Mucosa of rectum (tissue), 2 donors: Measurements from ENCODE around the gene ERGIC1.
"Not testable (repeated sequence)": the region's sequence is repeated elsewhere in the genome, so short reads cannot be mapped to it uniquely, and the experiment has no call there.

Experiments used
- H3K27ac ChIP-seq, 2 donors: one replicate each; pipeline ENCODE4 v1.7.0; 2013; ENCODE audit warnings: inconsistent platforms in 2 of 2, low read depth in 2 of 2, low read length in 2 of 2
- H3K27me3 ChIP-seq, 2 donors: one replicate each; pipeline ENCODE4 v1.7.0; 2013; ENCODE audit warnings: low read length in 2 of 2; ENCODE audit not compliant: control insufficient read depth in 2 of 2, insufficient read depth in 2 of 2
- H3K36me3 ChIP-seq, 2 donors: one replicate each; pipeline ENCODE4 v1.7.0; 2013; ENCODE audit warnings: low read length in 2 of 2; ENCODE audit not compliant: control insufficient read depth in 2 of 2, insufficient read depth in 2 of 2
- H3K4me1 ChIP-seq, 2 donors: one replicate each; pipeline ENCODE4 v1.7.0; 2013; ENCODE audit warnings: low read length in 2 of 2, mild to moderate bottlenecking in 1 of 2; ENCODE audit not compliant: control insufficient read depth in 2 of 2, insufficient read depth in 2 of 2
- H3K4me3 ChIP-seq, 2 donors: one replicate each; pipeline ENCODE4 v1.7.0; 2013; ENCODE audit warnings: low read length in 2 of 2
- H3K9ac ChIP-seq, 2 donors: one replicate each; pipeline ENCODE4 v1.7.0; 2013; ENCODE audit warnings: low read length in 2 of 2, low read depth in 1 of 2, mild to moderate bottlenecking in 1 of 2
- H3K9me3 ChIP-seq, 2 donors: one replicate each; pipeline ENCODE4 v1.7.0; 2013; ENCODE audit warnings: low read length in 2 of 2; ENCODE audit not compliant: control insufficient read depth in 2 of 2
- donor health status: healthy.
- donor health status: Normal muscosa, but diverticular disease.

Gene ERGIC1

GRCh38 chr5:172801179-172801671, 32.8 kb upstream of the ERGIC1 start:
- Histone ChIP-seq H3K36me3 (no peaks in the 10 kb centered on the region), H3K9me3 (no peaks in the 10 kb centered on the region), H3K4me3 (no peak overlapping the region), H3K27ac (no peak overlapping the region), H3K27me3 (no peaks in the 10 kb centered on the region), H3K9ac (no peak overlapping the region), H3K4me1 (peaks cover 0 to 6% of the 10 kb centered on the region in 2 donors)

- no peaks in the 10 kb centered on the region for H3K9me3 ChIP-seq
- H3K4me3 ChIP-seq: no peak overlapping the region
- no peaks in the 10 kb centered on the region for H3K36me3 ChIP-seq
- H3K4me1 ChIP-seq: peaks cover 3 to 9% of the 10 kb centered on the region in 2 donors
- no peaks in the 10 kb centered on the region for H3K27me3 ChIP-seq
- H3K9ac ChIP-seq: no peak overlapping the region
- no peak overlapping the region for H3K27ac ChIP-seq
Observed at GRCh38 chr5:172802112-172802511, 31.9 kb upstream of the ERGIC1 start.

GRCh38 chr5:172802567-172803176, 31.4 kb upstream of the ERGIC1 start:
- H3K36me3 ChIP-seq: no peaks in the 10 kb centered on the region
- no peak overlapping the region for H3K9ac ChIP-seq
- no peak overlapping the region for H3K27ac ChIP-seq
- H3K4me1 ChIP-seq: peaks cover 9 to 13% of the 10 kb centered on the region in 2 donors
- H3K4me3 ChIP-seq: no peak overlapping the region
- H3K27me3 ChIP-seq: no peaks in the 10 kb centered on the region
- no peaks in the 10 kb centered on the region for H3K9me3 ChIP-seq

GRCh38 chr5:172805018-172805683, 28.9 kb upstream of the ERGIC1 start:
- no peaks in the 10 kb centered on the region for H3K36me3 ChIP-seq
- H3K4me3 ChIP-seq: no peak overlapping the region
- H3K27ac ChIP-seq: no peak overlapping the region
- H3K9me3 ChIP-seq: no peaks in the 10 kb centered on the region
- H3K9ac ChIP-seq: no peak overlapping the region
- no peaks in the 10 kb centered on the region for H3K27me3 ChIP-seq
- peaks cover 9 to 10% of the 10 kb centered on the region in 2 donors for H3K4me1 ChIP-seq

- Histone ChIP-seq H3K4me3 (no peak overlapping the region), H3K4me1 (peaks cover 9 to 10% of the 10 kb centered on the region in 2 donors), H3K27me3 (no peaks in the 10 kb centered on the region), H3K9ac (no peak overlapping the region), H3K36me3 (no peaks in the 10 kb centered on the region), H3K9me3 (no peaks in the 10 kb centered on the region), H3K27ac (peak overlapping the region in 1 of 2 donors; percentile 23)
Observed at GRCh38 chr5:172805736-172806255, 28.3 kb upstream of the ERGIC1 start.

GRCh38 chr5:172806897-172807672, 27.0 kb upstream of the ERGIC1 start:
- Histone ChIP-seq H3K27ac (peak overlapping the region; percentile 86 to 89), H3K27me3 (no peaks in the 10 kb centered on the region), H3K36me3 (no peaks in the 10 kb centered on the region), H3K9ac (peak overlapping the region; percentile 76 to 79), H3K4me1 (peaks cover 8 to 9% of the 10 kb centered on the region in 2 donors), H3K4me3 (peak overlapping the region; percentile 54 to 76), H3K9me3 (no peaks in the 10 kb centered on the region)

GRCh38 chr5:172807766-172808311, 26.2 kb upstream of the ERGIC1 start:
- no peaks in the 10 kb centered on the region for H3K36me3 ChIP-seq
- H3K4me1 ChIP-seq: peaks cover 8 to 9% of the 10 kb centered on the region in 2 donors
- no peaks in the 10 kb centered on the region for H3K27me3 ChIP-seq
- peak overlapping the region; percentile 76 to 79 for H3K9ac ChIP-seq
- peak overlapping the region; percentile 54 to 76 for H3K4me3 ChIP-seq
- no peaks in the 10 kb centered on the region for H3K9me3 ChIP-seq
- H3K27ac ChIP-seq: peak overlapping the region; percentile 86 to 89

GRCh38 chr5:172809774-172810173, 24.3 kb upstream of the ERGIC1 start:
- H3K9ac ChIP-seq: no peak overlapping the region
- H3K27me3 ChIP-seq: no peaks in the 10 kb centered on the region

GRCh38 chr5:172810996-172811395, 23.1 kb upstream of the ERGIC1 start:
- H3K9me3 ChIP-seq, H3K9ac ChIP-seq, H3K27ac ChIP-seq, H3K4me1 ChIP-seq, H3K27me3 ChIP-seq, H3K36me3 ChIP-seq, H3K4me3 ChIP-seq: not testable (repeated sequence)

More at GRCh38 chr5:172809774-172810173, 24.3 kb upstream of the ERGIC1 start:
- no peaks in the 10 kb centered on the region for H3K36me3 ChIP-seq
- H3K4me3 ChIP-seq: no peak overlapping the region
- no peaks in the 10 kb centered on the region for H3K9me3 ChIP-seq
- H3K27ac ChIP-seq: no peak overlapping the region
- H3K4me1 ChIP-seq: peaks cover 8 to 9% of the 10 kb centered on the region in 2 donors
